Bronchial epithelial cell (primary cell): ENCODE results near the gene C5AR2. TPM values are rescaled to one million over a fixed set of nuclear protein-coding genes. Genes with fewer than 3 reads are reported as not detected.

ENCODE experiments used
- DNase-seq: peaks from one replicate; pipeline ENCODE4 v3.0.0-alpha.2; 2010; ENCODE audit warnings: low read depth
- FAIRE-seq: peaks from 2 replicates; lab custom pipeline; 2011; peaks lifted over from hg19 to GRCh38; lab: Jason Lieb, UNC
- H3K27me3 ChIP-seq: 2 replicates; pipeline ENCODE4 v1.5.1; 2011; ENCODE audit warnings: low read length; ENCODE audit not compliant: control insufficient read depth, insufficient read depth
- H3K36me3 ChIP-seq: 2 replicates; pipeline ENCODE4 v1.5.1; 2011; ENCODE audit warnings: low read length; ENCODE audit not compliant: control insufficient read depth, insufficient read depth
- H3K4me3 ChIP-seq: 2 replicates; pipeline ENCODE4 v1.5.1; 2011; ENCODE audit warnings: mild to moderate bottlenecking, low read depth, low read length, control low read depth
- total RNA-seq: library from RNA; depleted of rRNA; stranded (reverse); fragments of >200 nt; gene quantifications from 2 replicates; pipeline ENCODE4 v1.2.1, GENCODE V29; 2014
- TF ChIP-seq, protein P1 (sequence below): IDR thresholded peaks from 2 replicates; pipeline ENCODE4 v1.5.1; 2011; ENCODE audit warnings: mild to moderate bottlenecking, moderate library complexity, low read length, control low read depth, inconsistent platforms; ENCODE audit not compliant: insufficient read depth, severe bottlenecking

C5AR2 gene
- total RNA-seq, 1 donor from 2014 or later = 0.53 TPM

DNA sequence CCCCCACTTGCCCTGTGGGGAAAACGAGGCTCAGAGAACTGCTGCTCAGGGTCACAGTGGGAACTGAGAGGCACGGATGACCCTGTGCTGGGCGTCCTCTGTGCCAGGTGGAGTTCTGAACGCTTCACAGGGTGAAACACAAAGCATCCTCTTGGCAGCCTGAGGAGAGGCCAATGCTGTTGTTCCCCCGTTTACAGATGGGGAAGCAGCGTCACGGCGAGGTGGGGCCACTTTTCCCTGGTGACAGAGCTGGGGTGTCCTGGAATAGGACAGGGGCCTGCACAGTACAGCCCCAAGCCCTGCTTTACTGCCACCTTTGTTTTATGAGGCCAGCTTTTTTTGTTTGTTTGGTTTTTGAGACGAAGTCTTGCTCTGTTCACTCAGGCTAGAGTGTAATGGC lies 39.3 kb downstream of the C5AR2 start:
- no peak for DNase-seq
- Histone ChIP-seq H3K4me3 (no peak overlapping the region), H3K36me3 (peaks cover 32% of the 10 kb centered on the region), H3K27me3 (no peaks in the 10 kb centered on the region)
- TF ChIP-seq, protein P1, sequence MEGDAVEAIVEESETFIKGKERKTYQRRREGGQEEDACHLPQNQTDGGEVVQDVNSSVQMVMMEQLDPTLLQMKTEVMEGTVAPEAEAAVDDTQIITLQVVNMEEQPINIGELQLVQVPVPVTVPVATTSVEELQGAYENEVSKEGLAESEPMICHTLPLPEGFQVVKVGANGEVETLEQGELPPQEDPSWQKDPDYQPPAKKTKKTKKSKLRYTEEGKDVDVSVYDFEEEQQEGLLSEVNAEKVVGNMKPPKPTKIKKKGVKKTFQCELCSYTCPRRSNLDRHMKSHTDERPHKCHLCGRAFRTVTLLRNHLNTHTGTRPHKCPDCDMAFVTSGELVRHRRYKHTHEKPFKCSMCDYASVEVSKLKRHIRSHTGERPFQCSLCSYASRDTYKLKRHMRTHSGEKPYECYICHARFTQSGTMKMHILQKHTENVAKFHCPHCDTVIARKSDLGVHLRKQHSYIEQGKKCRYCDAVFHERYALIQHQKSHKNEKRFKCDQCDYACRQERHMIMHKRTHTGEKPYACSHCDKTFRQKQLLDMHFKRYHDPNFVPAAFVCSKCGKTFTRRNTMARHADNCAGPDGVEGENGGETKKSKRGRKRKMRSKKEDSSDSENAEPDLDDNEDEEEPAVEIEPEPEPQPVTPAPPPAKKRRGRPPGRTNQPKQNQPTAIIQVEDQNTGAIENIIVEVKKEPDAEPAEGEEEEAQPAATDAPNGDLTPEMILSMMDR = no peak
- FAIRE-seq = no peak

- H3K4me3 ChIP-seq = no peak overlapping the region
- DNase-seq = no peak
- H3K36me3 ChIP-seq = peaks cover 43% of the 10 kb centered on the region
- TF ChIP-seq, protein P1 = no peak
- no peak for FAIRE-seq
- H3K27me3 ChIP-seq = no peaks in the 10 kb centered on the region
These were observed 40.6 kb downstream of the C5AR2 start for GRCh38 chr19:47372603-47373002.

- H3K36me3 ChIP-seq = peaks cover 47% of the 10 kb centered on the region
- H3K4me3 ChIP-seq = no peak overlapping the region
- FAIRE-seq = no peak
- TF ChIP-seq, protein P1 = no peak
- H3K27me3 ChIP-seq = no peaks in the 10 kb centered on the region
- DNase-seq = no peak
These were observed 41.6 kb downstream of the C5AR2 start for GRCh38 chr19:47373246-47374240.

- TF ChIP-seq, protein P1 = no peak
- Histone ChIP-seq H3K27me3 (no peaks in the 10 kb centered on the region), H3K4me3 (no peak overlapping the region), H3K36me3 (peaks cover 44% of the 10 kb centered on the region)
- FAIRE-seq (no peak), DNase-seq (no peak)
These were observed 43.1 kb downstream of the C5AR2 start for GRCh38 chr19:47374876-47375693.

- TF ChIP-seq, protein P1 = no peak
- Histone ChIP-seq H3K27me3 (no peaks in the 10 kb centered on the region), H3K4me3 (no peak overlapping the region), H3K36me3 (peaks cover 48% of the 10 kb centered on the region)
- FAIRE-seq (no peak), DNase-seq (no peak)
These were observed 44.0 kb downstream of the C5AR2 start for GRCh38 chr19:47375694-47376588.
